Stimulated activated CD4-positive, alpha-beta T cell treated with anti-CD3 and anti-CD28 coated beads, Interleukin-4, amount 100 ng/mL, for 4 hours (primary cell): ENCODE results near the gene KDR.

Experiments
- DNase-seq, 2 experiments: peaks; one replicate each; pipeline ENCODE4 v3.0.0-alpha.2; 2020

The KDR gene

DNA sequence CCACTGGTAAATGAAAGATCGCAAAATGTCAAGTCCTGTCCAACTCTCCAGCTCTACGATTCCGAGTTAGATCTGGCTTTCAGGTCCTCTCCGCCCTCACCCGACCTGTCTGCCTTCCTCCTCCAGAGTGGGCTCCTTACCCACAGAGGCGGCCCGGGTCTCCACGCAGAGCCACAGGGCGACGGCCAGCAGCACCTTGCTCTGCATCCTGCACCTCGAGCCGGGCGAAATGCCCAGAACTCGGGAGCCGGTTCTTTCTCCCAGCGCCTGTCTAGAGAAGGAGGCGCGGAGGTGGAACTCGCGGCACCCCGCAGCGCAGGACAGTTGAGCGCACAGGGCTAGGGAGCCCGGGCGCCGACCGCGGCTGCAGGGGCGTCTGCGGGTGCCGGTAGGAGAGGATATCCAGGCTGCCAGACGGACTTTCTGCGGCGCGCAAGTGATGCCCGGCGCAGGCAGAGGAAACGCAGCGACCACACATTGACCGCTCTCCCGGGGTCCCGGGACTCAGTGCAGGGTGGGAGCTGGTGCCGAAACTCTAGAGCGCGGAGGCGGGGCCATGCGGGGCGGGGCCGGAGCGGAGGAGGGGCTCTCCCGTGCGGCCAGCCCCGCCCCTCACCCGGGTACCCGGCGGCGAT is at the start of gene KDR:
KDR (minus strand) TSS at position 509 of the 635 bp plus-strand sequence; CDS start at position 207, 302 bp downstream.
- DNase-seq: no peak

GRCh38 chr4:55173580-55173979 is 48.2 kb upstream of the KDR start:
- no peak for DNase-seq

DNA sequence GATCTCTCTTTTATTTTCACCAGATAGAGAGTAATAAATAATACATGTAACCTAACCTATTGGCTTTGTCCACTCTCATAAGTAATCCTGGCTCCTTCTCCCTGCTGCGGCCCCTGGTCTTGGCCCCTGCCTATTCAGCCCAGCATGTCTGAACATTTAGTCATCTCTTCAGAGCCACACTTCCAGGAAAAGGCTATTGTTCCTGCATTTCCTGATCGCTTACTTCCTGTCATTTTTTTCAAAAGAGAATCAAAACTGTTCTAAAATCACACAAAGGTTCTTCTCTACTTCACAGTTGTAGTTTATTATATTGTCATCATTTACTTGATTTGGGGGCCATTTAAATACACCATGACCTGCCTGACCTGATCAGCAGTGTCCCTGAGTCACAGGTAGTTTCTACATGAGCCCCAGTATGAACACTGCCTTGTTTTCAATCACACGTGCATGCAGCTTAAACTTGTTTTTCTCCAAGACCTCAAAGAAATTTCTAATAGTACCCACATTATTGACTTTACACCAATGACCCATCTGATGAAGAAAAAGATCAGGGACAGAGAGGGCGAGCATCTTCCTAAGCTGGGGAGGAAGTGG is 47.4 kb upstream of the KDR start:
- no peak for DNase-seq

DNA sequence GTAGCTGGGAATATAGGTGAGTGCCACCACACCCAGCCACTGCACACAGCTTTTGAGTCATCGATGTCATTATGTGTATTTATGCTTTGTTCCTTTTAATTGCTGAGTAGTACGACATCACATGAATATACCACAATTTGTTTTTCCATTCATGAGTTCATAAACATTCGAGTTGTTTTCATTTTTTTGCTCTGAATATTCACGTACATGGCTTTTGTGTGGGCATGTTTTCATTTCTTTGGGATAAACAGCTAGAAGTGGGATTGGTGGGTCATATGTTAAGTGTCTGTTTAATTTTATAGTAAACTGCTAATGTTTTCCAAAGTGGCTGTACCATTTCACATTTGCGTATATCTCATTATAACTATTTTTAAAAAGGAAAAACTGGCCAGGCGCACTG is 45.1 kb upstream of the KDR start:
- DNase-seq: no peak

DNA sequence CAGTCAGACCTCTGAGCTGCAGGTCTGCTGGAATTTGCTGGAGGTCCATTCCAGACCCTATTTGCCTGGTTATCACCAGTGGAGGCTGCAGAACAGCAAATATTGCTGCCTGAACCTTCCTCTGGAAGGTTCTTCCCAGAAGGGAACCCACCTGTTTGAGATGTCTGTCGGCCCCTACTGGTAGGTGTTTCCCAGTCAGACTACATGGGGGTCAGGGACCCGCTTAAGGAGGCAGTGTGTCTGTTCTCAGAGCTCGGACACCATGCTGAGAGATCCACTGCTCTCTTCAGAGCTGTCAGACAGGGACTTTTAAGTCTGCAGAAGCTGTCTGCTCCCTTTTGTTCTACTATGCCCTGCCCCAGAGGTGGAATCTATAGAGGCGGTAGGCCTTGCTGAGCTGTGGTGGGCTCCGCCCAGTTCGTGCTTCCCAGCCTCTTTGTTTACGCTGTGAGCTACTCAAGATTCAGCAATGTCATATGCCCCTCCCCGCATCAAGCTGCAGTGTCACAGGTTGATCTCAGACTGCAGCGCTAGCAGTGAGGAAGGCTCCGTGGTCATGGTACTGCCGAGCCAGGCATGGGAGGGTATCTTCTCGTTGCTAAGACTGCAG is 44.1 kb upstream of the KDR start:
- DNase-seq: no peak

DNA sequence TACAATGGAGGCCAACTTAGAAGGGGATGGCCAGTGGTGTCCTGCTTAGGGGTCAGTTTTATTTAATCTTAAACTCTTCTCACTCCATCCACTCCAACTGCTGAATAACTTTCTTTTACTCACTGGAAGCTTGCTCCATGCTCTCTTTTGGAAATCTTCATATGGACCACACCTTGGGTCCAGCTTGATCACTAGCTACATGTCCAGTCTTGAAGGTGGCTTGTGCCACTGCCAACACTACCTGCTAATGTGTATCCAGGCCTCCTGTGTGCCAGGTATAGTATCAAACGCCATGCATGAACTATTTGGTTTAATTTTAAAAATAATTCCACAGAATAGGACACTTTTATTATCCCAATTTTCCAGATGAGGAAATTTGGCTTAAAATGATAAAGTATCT is 37.0 kb upstream of the KDR start:
- DNase-seq: no peak

GRCh38 chr4:55161739-55162138 is 36.3 kb upstream of the KDR start:
- no peak for DNase-seq

- no peak for DNase-seq
These were observed 34.5 kb upstream of the KDR start for GRCh38 chr4:55159851-55160250.

GRCh38 chr4:55158957-55159356 is 33.6 kb upstream of the KDR start:
- no peak for DNase-seq

- DNase-seq: no peak
These were observed 32.3 kb upstream of the KDR start for GRCh38 chr4:55157559-55158277.

DNA sequence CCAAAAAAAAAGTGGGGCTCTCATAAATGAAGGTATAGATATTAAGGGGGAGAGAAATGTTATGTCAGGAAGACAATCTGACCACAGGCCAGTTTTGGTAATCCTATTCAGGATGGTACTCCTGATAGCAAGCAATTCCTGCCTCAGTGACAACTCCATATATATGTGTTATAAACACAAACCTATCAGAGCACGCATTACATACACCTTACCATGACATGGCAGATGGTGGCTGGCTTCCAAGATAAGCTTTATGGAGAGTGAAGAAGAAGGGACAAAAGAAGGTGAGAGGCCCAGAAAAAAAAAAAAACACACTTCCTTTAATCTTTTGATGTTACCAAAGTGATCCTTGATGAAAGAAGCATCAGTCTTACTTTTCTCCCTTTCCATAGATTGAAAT is 29.5 kb upstream of the KDR start:
- no peak for DNase-seq

GRCh38 chr4:55154290-55154880 is 29.0 kb upstream of the KDR start:
- DNase-seq: no peak

DNA sequence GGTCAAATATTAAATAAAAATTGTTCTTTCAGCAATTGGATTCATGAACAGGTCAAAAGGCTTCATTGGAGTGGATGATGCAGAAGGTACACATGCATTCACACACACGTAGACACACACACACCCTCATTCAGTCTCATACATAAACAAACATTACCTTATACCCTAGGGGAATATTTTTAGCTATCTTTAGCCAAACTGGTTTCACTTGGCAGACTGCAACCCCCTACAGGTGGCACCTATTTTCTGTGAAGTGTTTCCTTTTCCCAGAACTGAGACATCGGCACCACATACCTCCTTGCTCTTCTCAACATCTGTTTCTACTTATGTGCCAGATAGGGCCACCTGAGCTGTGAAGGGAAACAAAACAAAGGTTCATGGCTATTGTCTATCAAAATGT is 18.5 kb upstream of the KDR start:
- DNase-seq: no peak

DNA sequence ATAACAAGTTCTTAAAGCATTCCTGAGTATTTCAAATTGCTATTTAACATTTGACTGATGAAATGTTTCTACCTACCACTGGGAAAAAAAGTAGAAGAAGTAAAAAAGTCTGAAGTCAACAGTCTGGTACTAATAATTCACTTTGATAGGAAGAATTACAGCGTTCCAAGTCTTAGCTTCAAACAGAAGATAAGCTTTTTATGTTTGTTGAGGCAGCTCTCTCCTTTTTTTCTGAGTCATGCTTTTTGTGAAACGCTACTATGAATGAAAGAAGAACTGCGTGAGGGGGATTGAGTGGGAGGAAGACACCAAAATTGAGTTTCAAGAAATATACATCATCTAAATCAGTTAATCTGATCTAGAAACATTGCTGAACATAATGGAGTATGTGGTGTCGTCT is 13.0 kb upstream of the KDR start:
- no peak for DNase-seq

GRCh38 chr4:55136634-55137033 is 11.2 kb upstream of the KDR start:
- no peak for DNase-seq

GRCh38 chr4:55133951-55134350 is 8.6 kb upstream of the KDR start:
- DNase-seq: no peak

GRCh38 chr4:55132775-55133174 is 7.4 kb upstream of the KDR start:
- DNase-seq: no peak

DNA sequence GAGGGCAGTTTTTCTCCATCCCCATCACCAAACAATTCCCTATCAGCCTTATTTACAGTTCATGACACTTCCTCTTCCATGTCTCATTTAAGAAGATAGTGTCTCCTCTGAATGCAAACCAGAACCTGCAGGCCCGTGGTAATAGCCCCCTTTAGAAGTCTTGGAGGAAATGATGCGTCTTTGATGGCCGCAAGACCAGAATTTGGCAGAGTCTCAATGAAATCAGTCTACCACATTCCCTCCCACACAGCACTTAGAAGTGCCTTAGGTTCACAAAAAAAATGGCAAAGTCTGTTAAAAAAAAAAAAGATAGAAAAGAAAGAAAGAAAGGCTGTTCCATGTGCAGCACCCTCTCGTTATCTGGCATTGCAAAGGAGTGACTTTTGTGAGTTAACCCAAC is 2.1 kb upstream of the KDR start:
- no peak for DNase-seq

DNA sequence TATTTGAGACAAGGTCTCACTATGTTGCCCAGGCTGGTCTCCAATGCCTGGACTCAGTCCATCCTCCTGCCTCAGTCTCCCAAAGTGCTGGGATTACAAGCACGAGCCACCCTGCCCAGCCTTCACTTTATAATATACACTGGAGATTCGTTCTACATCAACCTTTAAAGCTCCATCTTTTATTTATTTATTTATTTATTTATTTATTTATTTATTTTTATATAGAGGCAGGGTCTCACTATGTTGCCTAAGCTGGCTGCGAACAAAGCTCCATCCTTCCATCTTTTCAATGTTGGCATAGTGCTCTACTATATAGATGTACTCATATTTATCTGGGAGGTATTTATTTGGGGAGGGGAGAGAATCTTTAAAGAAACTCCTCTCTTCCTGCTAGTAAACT is 1.7 kb upstream of the KDR start:
- DNase-seq: no peak

DNA sequence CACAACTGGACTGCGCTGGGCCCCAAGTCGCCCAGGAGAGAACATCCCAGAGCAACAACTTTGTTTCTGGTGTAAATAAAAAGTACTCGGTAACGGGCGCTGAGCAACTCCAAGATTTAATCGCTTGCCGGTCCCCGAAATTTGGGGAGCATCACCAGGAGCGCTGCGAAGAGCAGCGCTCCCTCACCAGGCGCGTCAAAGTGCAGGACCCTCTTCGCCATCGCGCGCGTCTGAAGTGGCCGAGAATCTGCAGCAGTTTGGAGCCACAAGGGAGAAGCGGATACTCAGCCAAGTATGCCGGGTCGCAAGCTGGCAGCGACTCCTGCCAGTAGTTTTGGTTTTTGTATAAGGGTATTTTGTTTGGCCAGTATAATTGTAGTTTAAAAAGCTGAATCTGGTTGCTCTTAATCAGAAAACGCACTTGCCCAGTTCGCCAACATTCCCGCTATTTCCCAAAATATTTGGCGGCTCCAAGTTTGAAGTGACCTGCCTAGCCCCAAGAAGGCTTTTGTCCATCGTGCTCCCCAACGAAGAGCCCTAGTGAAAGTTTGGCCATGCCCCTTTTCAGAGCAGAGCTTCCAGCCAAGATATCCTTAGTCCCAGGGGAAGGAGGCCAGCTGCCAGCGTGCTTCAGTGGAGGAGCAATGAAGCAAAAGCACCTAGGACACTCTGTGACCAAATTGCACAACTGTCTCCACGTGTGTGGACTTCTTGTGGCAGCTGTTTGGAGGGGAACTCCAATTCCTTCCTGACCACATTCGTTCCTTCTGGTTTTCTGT is 557 bp upstream of the KDR start:
- DNase-seq: no peak

DNA sequence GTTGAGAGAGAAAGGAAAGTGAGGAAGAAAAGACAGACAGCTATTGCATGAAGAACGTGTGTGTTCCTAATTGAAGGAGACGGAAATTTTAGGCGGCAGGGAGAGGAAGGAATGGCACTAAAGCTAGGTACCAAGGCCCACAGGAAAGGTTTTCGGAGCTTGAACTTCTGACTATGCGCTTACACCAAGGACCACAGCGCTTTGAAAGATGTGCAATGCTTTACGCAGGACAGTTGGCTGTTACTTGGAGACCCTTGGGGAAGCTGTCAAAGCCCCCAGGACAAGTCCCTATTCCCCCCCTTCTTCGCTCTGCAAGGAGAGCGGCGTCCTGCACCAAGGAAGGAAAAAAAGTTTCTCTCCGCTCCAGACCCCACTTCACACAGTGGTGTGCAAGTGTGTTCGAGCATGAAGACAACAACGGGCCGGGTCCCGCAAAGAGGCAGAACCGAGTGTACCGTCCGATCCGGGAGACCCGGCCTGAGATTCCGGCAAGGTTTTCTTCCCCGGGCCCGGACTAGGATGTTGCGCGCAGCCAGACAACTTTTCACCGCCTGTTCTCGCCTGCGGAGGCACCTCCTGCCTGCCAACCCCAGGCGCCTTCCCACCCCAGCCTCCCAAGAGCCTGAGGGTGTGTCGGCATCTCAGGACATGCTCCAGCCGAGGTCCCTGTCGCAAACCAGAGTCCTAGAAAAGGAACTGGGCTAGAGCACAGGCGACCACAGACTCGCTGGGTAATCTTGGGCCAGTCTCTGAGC is 896 bp downstream of the KDR start:
- DNase-seq: no peak

DNA sequence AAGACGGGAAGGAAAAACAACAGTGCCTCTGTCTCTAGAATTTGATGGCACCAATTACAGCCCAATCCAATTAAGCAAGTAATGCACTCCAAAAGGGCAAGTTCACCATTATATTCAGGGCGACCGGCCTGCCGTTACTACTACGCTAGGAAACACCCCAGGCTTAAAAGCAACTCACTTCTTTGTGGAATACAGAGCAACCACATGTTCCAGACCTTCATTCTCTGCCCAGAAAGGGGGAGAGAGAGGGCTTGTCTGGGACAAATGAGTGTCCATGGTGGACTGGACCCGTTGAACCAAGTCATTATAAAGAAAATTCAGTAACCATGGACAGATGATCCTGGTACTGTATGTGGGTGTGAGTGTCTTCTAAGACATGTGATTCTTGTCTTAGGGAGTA is 1.6 kb downstream of the KDR start:
- DNase-seq: no peak
